Measurements from ENCODE around the gene LGALS9.

LGALS9 gene

DNA sequence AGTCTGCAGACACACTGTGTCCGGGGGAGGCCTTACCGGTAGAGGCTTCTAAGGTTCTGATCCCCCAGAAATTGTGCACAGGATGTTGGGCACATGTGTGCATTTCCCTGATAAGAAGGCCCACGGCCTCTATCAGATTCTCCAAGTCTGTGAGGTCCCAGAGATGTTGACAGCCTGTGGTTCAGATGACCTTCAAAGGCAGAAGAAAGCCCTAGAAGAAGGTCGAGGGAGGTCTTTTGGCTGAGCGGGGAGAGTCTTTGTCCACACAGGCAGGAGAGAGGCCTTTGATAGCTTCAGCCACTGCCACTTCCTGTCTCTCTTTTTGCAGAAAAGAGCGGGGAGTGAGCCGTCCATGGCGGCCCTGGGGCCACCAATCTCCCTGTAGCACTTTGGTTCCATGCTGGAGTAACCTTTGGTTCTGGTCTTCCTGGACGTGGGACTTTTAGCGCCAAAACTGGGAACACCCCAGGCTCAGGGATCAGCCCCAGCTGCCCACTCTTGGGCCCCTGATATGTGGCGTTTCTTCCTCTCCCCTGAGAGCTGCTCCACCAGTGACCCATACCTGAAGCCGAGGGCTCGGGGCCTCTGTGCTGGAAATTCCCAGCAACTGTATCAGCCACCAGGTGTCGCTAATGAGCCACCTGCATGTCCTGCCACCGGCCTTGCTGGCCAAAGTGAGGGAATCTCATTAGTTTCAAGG lies 28.1 kb upstream of the LGALS9 start:
- DNase-seq (ENCODE audit: low read depth in 2 of 3, low spot score in 2 of 3): peak; percentile 31 to 65 (median 47)

DNA sequence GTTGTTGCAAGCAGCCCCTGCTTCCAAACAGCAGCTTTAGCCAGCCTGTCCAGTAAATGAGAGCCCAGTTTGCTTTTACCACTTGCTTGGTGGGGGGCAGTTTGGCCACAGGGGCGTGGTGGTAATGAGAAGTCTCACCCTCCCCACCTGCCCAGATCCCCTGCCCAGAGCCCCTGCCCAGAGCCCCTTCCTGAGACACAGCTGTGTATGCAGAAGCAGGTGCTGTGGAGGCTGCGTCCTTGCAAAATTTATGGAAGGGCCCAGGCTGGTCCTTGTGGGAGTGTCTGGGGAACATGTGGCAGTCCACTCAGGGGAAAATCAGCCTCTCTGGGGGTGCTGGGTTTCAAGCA lies 27.6 kb upstream of the LGALS9 start:
- DNase-seq (ENCODE audit: low read depth in 2 of 3, low spot score in 2 of 3): no peak

DNA sequence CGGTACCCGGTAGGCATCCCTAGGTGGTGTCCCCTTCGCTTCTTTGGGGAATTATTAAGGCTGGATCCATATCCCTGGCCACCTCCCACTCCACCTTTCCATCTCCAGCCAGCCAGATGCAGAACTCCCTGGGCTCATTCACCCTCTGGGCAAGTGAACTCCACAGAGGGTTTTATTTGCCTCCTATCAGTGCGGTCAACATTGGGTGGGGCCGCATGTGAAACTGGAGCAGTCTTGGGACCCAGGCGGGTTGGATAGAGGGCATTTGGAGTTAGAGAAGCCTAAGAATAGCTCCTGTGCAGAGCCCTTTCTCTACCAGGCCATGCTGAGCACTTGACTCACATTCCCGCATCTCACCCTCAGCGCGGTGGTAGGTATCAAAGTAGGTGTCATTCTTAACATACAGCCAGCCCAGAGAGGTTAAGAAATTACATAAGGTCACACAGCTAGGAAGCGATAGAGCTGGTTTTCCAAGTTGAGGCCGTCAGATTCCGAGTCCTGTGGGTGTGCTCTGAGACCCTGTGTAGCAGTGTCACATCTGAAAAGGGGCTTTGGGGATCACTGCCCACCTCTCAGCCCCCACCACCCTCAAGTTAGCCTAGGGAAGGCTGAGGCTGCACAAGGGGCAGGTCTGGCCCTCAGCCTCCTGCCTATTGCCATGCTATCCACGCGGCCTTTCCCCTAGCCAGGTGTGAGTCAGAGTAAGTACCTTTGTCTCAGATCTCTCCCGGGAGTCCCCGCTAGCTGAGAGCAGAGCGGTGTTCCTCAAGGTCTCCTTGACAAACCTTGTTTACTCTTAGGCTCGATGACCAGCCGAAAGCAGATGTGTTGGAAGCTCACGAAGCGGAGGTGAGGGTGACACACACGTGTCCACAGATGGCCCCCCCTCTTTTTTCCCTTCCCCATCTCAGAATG lies 26.9 kb upstream of the LGALS9 start:
- no peak for DNase-seq (ENCODE audit: low read depth in 2 of 3, low spot score in 2 of 3)

DNA sequence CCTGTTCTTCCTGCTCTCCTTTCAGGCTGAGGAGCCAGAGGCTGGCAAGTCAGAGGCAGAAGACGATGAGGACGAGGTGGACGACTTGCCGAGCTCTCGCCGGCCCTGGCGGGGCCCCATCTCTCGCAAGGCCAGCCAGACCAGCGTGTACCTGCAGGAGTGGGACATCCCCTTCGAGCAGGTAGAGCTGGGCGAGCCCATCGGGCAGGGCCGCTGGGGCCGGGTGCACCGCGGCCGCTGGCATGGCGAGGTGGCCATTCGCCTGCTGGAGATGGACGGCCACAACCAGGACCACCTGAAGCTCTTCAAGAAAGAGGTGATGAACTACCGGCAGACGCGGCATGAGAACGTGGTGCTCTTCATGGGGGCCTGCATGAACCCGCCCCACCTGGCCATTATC lies 25.6 kb upstream of the LGALS9 start:
- no peak for DNase-seq (ENCODE audit: low read depth in 2 of 3, low spot score in 2 of 3)

DNA sequence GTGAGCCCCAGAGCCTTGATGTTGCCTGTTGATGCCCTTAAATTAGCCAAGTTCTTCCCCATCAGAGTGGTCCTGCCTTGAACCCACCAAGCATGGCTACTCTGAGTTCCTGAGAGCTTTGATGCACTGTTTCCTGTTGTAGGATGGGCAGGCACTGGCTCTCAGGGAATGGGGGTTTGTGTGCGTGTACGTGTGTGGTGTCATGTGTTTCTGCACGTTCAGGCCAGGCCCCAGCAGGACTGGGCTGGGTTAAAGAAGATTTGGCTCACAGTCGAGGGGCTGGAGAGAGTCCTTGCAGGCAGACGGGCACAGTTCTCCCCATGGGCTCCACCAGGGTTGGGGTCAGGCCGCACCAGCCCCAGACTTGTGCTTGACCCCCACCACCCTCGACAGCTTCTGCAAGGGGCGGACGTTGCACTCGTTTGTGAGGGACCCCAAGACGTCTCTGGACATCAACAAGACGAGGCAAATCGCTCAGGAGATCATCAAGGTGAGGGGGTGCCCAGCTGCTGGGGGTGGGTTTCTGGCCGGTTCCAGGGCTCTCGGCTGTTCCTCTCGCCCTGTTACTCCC lies 23.4 kb upstream of the LGALS9 start:
- no peak for DNase-seq (ENCODE audit: low read depth in 2 of 3, low spot score in 2 of 3)

DNA sequence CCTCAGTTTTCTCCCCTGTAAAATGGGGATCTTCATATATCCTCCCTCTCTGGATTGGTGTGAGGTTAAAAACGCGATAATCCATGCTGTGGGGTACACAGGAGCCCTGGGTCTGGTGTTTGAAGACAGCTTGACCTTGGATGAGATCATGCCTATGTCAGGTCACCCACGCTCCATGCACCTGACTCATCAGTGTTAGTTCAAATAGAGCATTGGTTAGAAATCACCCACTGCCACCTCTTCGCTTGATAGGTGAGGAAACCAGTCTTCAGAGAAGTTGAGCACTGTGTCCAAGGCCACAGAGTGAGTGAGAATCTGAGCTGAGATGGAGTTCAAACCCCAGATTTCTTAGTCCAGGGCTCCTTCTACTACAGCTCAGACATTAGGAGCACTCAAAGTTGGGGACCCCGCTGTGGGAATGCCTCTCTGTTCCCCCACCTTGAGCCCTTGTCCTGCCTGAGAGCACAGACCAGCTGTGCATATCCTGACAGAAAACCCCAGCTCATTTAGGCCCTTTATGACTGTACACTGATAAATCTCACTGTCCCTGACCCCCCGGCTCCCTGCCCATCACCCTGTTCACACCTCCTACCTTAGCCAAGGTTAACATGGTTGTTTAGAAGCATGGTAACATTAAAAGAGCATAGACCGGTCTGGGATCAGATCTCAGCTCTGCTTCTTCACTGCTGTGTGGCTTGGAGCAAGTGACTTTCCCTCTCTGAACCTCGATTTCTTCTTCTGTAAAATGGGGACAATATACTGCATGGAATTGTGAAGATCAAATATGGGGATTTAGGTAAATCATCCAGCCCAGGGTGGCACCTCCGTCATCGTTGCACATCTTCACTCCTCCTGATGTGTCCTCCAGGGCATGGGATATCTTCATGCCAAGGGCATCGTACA lies 22.4 kb upstream of the LGALS9 start:
- no peak for DNase-seq (ENCODE audit: low read depth in 2 of 3, low spot score in 2 of 3)

DNA sequence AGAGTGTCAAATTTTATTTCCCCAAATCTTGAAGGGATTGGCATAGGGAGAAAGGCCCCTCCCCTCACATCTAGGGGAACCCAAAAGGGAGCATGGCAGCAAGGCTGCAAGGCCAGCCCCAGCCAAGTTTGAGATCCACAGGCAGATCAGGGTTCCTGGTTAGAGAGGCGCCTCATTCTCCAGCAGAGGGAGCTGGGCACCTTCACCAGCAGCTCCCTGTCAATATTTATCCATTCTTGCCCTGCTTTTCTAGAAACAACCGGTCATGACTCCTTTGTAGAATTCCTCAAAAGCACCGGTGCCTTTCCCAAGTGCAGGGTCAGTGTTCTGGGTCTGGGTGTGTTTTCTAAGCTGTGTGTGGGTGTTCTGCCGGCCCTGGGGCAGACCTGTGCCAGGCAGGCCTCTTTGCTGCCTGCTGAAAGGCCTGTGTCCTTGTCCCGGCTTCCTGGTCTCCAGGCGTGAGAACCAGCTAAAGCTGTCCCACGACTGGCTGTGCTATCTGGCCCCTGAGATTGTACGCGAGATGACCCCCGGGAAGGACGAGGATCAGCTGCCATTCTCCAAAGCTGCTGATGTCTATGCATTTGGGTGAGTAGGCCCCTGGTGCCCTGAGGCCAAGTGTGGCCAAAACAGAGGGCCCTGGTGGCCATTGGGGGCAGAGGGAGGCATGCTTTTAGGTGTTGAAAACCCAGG lies 21.2 kb upstream of the LGALS9 start:
- DNase-seq (ENCODE audit: low read depth in 2 of 3, low spot score in 2 of 3): no peak

DNA sequence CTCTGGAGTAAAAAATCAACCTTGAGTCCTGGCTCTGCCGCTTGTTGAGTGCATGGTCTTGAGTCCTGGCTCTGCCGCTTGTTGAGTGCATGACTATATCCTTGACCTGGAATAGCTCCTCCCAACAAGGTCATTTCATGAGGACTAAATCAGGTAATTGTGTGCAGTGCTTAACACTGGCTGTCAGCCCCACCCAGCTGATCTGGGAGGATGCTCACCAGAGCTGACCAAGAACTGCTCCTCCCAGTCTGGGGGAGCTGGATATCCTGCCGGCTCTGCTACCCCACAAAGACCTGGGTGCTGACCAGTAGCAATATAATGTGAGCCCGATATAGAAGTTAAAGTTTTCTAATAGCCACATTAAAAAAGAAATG lies 20.7 kb upstream of the LGALS9 start:
- no peak for DNase-seq (ENCODE audit: low read depth in 2 of 3, low spot score in 2 of 3)

DNA sequence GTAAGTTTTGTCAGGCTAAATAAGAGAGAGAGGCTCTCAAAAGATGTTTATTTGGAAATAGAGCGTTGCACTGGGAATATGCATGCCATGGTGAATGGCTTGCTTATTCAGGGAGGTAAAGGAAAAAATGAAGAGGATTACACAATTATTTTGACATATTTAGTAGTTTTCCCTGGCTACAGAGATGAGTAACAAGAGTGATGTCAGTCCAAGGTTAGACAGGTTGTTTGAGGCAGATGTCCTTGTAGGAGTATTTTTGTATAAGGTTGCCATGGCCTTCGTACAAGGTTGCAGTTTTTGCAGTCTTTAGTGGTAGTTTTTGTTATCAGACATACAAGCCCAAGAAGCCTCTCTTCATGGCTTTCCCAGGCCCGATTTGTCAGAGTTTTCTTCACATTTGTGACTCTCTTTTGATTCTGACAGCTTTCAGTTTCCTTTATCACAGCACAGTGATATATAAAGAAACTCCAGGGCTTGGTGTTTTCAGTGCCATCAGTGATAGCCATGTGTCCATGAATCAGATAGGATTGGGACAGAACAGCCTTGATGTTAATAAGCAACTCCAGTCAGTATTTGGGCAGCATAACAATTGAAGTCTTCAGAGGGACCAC lies 18.7 kb upstream of the LGALS9 start:
- no peak for DNase-seq (ENCODE audit: low read depth in 2 of 3, low spot score in 2 of 3)

DNA sequence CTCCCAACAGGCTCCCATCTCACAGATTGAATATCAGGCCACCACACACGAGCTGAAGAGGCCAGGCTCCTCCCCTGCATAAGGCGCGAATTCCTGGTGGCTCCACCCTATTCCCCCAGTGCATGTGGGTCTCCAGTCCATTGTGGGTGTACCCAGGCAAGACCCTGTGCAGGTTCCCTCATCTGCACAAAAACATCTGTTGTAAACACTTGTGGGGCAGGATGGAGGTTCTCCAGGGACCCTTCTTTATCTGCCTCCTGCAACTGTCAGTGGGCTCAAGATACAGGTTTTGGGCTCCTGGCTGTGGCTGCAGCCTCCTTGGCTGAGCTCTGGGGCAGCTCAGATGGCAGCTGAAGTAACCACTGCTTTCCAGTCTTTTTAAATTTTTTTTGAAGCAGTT lies 17.6 kb upstream of the LGALS9 start:
- DNase-seq (ENCODE audit: low read depth in 2 of 3, low spot score in 2 of 3): no peak

DNA sequence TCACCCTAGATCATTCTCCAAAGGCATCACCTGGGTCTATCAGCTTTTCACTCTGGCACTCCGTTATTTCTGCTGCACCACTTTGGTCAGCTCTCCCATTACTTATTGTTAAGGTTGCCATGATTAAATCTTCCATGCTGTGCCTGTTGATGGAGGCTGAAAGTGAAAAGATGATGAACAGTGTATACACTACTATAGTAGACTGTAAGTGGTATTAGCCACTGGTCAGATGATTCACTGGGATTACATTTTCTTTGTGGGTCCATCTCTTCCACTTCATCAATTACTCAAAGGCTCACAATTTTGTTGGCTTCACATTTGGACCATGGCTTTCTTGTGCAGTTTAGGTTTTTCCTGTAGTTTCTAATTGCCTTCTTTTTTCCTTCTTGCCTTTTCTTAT lies 15.9 kb upstream of the LGALS9 start:
- no peak for DNase-seq (ENCODE audit: low read depth in 2 of 3, low spot score in 2 of 3)

DNA sequence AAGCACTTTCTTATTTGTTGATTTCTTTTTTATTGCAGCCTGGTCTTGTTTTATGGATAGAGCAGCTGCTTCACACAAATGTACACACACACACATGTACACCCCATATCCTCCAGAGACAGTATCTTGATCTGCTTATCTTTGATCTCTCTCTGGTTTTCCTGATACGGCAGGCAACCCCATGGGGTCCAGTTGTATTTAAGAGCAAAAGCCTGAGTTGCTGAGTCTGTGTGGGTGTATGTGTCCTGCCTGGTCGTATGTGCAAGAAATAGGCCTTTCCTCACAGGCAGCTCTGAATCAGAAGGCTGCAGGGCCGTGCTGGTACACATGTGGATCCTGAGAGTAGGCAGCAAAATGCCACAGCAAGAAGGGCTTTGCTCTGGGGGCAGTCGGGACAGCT lies 14.6 kb upstream of the LGALS9 start:
- no peak for DNase-seq (ENCODE audit: low read depth in 2 of 3, low spot score in 2 of 3)

DNA sequence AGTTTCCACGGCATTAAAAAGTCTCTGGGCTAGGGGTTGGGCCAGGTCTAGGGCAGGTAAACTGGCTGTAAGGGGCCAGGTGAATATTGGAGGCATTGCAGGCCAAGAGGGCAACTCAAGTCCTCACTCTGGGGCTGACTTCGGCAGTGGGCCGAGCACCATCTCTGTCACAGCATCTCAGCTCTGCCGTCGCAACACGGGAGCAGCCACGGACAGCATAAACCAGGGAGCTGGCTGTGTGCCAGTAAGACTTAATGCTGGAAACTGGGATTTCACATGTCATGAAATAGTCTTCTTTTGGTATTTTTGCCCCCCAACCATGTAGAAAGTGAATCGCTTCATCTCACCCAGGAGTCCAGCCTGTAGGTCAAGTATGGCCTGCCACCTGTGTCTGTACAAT lies 12.6 kb upstream of the LGALS9 start:
- no peak for DNase-seq (ENCODE audit: low read depth in 2 of 3, low spot score in 2 of 3)

DNA sequence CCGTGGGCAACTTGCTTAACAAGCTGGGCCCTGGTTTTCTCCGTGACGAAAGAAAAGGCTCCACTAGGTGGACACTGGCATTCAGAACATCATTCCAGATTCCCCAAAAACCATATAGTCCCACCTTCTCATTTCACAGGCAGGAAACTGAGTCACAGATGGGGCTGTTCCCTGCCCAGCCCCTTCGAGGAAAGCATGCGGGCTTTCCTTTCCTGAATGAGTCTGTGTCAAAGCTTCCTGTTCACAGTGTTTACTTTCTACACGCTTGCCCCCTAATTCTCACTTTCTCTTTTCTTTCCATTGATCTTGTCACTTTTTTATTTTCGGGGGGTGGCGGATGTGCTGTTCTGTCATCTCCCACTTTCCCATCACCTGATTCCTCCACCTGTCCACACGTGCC lies 10.3 kb upstream of the LGALS9 start:
- no peak for DNase-seq (ENCODE audit: low read depth in 2 of 3, low spot score in 2 of 3)

DNA sequence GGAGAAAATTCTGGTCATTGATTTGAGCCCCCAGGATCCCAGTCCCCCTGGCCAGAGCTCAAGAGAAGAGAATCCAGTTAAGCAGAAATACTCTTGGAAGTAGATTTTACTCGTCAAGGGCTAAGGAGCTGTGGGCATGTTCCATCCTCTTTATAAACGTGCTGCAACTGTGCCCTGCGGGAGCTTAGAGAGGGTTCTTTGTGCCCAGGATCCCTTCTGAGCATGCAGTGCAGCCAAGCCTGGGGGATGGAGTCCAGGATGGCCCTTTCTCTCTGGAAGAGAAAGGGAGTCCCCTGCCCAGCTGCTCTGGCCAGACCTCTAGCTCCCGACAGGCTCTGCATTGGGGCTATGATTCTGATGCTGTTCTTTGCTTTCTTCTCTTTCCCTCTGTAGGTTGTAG lies 9.5 kb upstream of the LGALS9 start:
- DNase-seq (ENCODE audit: low read depth in 2 of 3, low spot score in 2 of 3): no peak

DNA sequence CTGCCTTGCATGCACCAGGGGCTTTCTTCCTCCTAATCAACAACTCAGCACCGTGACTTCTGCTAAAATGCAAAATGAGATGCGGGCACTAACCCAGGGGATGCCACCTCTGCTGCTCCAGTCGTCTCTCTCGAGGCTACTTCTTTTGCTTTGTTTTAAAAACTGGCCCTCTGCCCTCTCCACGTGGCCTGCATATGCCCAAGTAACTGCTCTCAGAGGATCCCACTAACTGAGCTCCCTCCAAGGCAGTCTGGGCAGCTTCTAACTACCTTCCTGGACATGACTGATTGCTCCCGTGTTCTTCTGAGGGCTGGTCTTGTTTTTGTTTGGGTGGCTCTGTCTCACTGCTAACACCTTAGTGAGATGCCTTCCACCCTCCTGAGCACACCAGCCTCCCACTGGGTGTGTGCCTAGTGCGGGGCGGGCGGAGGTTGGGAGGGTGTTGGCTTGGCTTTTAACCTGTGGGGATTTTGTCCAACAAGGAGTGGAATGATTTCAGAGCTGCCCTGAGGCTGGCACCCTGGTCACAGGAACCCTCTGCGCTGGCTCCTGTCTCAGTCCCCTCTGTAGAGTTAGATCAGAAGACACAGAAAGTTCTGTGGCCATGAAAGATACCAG lies 8.9 kb upstream of the LGALS9 start:
- no peak for DNase-seq (ENCODE audit: low read depth in 2 of 3, low spot score in 2 of 3)

DNA sequence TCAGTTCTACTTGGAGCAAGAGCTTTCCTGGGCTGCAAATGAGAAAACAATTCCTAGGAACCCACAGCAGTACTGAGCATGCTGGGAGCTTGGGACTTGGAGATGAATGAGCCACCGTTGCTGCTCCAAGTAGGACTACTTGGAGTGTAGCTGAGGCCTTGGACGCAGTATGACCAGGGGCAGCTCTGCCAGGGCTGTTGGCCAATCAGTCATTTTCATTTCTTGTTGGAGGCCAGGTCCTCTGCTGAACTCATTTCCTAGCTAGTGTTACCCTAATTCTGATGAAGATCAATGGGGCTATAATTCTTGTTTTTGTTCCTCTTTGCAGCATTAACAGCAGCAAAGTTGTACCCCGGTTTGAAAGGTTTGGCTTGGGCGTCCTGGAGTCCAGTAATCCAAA lies 8.0 kb upstream of the LGALS9 start:
- DNase-seq (ENCODE audit: low read depth in 2 of 3, low spot score in 2 of 3): no peak

DNA sequence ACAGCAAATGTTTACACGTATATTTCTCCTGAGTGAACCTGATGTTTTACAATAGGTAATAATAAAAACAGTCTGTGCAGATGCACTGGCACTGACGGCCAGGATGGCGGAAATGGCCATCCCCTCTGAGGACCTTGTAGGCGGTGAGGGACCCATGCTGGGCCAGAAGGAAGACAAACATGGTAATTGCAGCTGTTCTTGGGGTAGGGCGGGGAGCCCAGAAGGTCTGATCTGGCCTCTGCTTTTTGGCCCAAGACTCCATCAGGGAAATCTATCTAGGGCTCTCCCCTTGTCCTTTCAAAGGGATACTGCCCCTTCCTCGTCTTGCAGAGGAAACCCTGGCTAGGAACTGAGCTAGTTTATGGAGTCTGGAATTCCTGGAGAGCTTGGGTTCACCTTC lies 7.4 kb upstream of the LGALS9 start:
- no peak for DNase-seq (ENCODE audit: low read depth in 2 of 3, low spot score in 2 of 3)

DNA sequence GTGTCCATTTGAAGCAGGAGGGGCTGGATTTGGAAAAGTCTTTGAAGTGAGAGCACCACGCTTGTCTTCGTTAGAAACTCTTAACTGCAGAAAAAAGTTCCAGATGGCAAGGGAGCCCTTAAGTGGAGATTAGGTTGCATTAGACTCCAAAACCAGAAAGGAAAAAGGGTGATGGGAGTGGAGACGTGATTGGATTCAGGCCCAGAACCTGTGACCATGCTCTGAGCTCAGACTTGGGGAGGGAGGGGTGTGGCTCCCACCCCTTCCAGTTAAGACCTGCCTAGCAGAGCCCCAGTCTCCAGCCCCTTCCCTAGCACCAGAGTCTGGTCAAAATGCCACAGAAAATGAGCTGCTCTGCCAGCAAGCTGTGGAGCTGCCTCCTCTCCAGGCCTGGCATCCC lies 6.4 kb upstream of the LGALS9 start:
- DNase-seq (ENCODE audit: low read depth in 2 of 3, low spot score in 2 of 3): no peak

DNA sequence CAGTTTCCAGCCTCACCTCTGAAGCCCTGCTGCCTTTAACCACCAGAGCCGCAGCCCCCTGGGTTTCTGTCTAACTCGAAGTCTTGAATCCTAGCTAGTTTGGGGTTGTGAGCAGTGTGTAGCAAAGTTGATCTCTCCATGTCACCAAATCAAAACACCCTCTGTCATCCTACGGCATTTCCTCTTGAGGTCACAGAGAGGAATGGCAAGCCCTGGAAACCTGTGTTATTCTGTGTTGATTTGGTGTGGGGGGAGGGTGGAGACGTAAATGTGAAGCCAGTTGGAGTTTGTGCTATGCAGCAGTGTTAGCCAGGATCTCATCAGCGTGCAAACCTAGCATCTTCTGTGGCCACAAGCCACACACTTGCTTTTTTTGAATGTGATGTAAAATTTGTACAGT lies 5.1 kb upstream of the LGALS9 start:
- DNase-seq (ENCODE audit: low read depth in 2 of 3, low spot score in 2 of 3): no peak

Measured in activated CD8-positive, alpha-beta memory T cell treated with anti-CD3 and anti-CD28 coated beads for 48 hours (primary cell).